Urothelium cell line (cell line): Measurements from ENCODE around the gene COPG2.
"Not testable (repeated sequence)": the region's sequence is repeated elsewhere in the genome, so short reads cannot be mapped to it uniquely, and the experiment has no call there.

Source experiments
- DNase-seq: peaks from one replicate; pipeline ENCODE4 v3.0.0; 2011; ENCODE audit warnings: low spot score, mixed read lengths
- FAIRE-seq: peaks from 2 replicates; lab custom pipeline; 2011; peaks lifted over from hg19 to GRCh38; lab: Jason Lieb, UNC

COPG2 gene, protein sequence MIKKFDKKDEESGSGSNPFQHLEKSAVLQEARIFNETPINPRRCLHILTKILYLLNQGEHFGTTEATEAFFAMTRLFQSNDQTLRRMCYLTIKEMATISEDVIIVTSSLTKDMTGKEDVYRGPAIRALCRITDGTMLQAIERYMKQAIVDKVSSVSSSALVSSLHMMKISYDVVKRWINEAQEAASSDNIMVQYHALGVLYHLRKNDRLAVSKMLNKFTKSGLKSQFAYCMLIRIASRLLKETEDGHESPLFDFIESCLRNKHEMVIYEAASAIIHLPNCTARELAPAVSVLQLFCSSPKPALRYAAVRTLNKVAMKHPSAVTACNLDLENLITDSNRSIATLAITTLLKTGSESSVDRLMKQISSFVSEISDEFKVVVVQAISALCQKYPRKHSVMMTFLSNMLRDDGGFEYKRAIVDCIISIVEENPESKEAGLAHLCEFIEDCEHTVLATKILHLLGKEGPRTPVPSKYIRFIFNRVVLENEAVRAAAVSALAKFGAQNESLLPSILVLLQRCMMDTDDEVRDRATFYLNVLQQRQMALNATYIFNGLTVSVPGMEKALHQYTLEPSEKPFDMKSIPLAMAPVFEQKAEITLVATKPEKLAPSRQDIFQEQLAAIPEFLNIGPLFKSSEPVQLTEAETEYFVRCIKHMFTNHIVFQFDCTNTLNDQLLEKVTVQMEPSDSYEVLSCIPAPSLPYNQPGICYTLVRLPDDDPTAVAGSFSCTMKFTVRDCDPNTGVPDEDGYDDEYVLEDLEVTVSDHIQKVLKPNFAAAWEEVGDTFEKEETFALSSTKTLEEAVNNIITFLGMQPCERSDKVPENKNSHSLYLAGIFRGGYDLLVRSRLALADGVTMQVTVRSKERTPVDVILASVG

DNA sequence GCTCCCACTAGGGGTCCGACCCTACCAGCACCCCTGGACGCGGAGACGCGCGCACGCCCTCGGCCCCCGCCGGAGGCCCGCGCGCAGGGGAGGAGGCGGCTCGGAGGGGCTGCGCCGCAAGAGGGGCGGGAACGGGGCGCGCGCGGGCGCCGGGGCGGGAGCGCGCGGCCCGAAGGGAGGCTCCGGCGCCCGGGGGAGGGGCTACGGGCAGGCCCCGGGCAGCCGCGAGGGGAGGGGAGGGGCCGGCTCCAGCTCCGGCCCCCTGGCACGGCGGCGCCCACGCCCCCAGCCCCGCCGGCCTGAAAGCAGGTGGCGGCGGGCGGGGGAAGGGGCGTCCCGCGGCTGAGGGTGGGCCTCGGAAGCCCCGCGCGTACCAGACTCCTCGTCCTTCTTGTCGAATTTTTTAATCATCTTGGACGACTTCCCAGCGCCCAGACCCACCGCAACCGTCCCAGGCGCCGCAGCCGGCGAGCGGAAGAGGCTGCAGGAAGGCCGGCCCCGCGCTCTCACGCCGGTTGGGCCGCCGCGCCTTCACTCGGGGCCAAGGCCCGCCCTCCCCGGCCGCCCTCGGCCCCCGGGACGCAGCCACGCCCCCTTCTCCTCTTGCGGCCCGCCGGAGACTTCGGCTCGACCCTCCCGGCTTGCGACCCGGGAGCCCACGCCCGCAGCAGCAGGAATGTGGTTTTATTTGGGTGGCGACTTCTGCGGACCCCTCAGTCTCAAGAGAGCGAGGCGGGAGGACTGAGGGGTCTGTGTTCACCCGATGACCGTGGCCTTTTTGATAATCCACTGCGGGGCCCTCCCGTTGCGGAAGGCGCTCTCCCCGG is at the start of gene COPG2:
Gene COPG2, minus strand, starts transcription at position 491 of the 827 bp plus-strand sequence. Its CDS starts 80 bp downstream, at position 411.
- DNase-seq (peak; percentile 94), FAIRE-seq (no peak)

DNA sequence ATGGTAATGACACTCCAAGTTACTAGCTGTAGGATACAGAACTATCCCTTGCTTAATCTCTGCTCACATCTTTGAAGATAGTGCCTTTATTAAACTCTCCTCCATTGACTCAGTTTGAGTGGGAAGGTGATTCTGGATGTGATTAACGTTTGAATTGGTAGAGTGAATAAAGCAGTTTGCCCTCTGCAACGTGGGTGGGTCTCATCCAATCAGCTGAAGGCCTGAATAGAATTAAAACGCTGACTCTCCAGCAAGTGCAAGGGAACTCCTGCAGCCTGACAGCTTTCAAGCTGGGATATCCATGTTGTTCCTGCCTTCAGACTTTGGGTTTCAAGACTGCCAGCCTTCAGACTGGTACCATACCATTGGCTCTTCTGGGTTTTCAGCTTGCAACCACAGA is 43.9 kb upstream of the COPG2 start:
- no peak for DNase-seq
- no peak for FAIRE-seq

DNA sequence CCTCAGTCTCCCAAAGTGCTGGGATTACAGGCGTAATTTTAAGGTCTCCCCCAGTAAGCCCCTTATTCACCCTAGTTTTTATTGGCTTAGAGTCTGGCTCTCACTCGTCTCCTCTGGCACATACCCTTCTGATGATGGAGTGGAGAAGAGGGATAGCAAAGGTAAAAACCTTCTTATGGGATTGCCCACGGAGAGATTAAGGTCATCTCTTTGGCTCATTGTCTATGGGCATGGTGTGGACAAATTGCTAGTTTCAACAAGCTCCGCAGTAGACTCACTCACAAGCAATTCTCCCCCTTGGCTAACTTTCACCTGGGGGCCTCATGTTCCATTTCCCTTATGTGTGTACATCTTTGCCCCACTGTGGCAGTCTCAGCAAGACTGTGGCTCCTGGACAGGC is 40.2 kb upstream of the COPG2 start:
- DNase-seq (no peak), FAIRE-seq (no peak)

DNA sequence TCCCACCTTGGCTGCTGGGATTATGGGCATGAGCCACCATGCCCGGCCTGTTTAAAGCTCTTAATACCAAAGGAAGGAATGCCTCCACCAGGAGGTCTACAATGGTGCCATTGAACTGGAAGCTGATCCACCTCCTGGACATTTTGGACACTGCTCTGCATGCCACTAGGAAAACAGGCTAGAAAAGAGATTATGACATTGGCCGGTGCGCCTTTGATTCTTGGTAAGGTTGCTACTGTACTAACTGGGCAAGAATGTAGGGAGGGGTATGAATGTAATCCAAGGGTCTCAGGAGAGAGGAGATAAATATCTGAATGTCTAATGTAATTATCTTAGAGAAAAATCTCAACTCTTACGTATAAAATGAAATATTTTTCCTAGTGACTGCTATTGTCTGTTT is 39.5 kb upstream of the COPG2 start:
- FAIRE-seq (no peak), DNase-seq (no peak)

DNA sequence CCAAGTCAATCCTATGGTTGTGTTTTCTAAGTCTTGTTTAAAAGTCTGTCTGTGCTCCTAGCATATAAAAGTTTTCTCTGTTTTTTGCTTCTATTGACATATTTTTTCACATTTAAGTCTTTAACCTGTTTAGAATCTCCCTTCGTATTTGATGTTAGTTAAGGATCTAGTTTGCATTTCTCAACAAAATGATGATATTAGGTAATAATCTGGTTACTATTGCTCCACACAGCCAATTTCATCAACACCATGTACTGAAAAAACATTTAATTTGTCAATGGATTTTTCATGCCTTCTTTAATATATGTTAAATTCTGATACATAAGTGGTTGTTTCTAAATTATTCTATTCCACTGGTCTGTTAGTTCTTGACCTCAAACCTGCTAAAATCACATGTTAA is 35.3 kb upstream of the COPG2 start:
- FAIRE-seq (no peak), DNase-seq (no peak)

DNA sequence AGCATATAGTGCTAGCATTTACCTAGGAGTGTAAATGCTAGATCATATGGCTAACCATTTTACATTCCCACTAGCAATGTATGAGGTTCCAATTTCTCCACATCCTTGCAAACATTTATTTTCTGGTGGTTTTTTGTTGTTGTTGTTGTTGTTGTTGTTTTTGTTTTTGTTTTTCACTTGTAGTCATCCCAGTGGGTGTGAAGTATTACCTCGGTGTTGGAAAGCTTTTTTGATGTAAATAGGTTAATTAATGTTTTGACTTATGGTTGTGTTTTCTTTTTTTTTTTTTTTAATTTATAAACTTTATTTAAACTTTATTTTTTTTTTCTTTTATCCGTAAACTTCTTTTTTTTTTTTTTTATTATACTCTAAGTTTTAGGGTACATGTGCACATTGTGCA is 33.1 kb upstream of the COPG2 start:
- FAIRE-seq (no peak), DNase-seq (no peak)

DNA sequence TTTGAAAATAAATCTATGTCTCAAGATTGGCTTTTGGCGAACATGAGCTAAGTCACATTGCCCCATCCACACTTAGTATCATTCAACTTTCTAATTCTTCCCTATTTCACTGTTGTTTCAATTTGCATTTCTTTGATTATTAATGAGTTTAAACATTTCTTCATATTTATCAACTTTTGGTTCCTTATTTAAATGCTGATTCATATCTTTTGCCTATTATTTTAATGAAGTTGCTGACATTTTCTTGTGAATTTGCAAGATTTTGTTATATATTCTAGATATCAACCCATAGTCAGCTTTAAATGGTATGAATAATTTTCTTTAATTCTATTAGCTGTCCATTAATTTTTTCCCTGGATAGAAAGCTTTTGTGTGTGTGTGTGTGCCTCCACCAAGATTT is 32.2 kb upstream of the COPG2 start:
- FAIRE-seq: no peak
- no peak for DNase-seq

DNA sequence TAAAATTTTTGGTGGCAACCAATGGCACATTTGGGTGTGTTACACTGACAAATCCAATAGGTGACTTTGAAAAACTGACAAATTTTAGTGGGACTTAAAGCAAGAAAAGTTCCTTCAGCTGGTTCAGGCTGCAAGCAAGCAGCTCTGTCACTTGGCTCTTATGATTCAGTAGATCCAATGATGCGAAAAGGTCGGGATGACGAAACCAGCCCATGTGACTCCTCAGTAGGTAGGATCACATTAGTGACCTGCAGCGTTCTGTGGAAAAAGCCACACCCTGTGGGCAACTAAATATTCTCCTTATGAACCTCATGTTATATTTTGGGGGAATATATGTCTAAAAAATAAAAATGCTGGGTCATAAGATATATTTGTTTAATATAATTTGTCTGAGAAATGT is 31.1 kb upstream of the COPG2 start:
- no peak for FAIRE-seq
- no peak for DNase-seq

DNA sequence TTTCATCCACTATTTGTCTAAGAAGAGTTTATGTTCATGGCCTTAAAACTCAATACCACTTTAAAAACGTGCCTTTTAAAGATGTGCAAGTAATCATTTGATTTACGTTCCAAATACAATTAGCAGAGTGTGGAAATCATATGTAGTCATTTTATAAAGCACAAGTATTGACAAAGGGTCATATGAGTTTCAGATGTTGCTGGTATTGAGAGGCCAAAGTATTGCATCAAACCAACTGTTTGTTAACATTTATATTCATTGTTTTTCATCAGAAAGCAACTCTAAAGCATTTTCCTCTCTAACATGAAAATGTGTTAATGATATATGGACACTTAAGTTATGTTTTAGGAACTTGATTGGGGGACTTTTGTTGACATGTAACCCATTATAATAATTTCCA is 29.3 kb upstream of the COPG2 start:
- DNase-seq: no peak
- no peak for FAIRE-seq

DNA sequence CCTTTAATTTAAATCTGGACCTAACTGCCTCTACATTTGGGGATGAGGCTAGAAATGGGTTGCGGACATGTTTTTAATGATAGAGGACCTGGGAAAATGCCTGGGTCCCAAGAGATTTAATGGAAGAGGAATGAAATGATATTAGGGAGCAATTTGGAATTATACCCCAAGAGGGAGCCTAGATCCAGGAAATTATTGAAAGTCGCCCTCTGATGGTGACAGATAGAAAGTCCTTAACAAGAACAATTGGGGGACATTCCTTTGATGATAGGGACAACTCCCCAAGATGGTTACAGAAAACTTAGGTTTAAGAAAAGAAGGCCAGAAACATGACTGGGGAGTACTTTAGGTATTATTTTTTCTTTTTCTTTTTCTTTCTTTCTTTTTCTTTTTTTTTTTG is 27.3 kb upstream of the COPG2 start:
- no peak for FAIRE-seq
- peak; percentile 12 for DNase-seq

DNA sequence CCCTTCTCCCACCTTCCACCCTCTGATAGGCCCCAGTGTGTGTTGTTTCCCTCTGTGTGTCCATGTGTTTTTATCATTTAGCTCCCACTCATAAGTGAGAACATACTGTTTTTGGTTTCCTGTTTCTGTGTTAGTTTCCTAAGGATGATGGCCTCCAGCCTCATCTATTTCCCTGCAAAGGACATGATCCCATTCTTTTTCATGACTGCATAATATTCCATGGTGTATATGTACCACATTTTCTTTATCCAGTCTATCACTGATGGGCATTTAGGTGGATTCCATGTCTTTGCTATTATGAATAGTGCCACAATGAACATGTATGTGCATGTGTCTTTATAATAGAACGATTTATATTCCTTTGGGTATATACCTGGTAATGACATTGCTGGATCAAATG is 23.8 kb upstream of the COPG2 start:
- not testable (repeated sequence) for DNase-seq, FAIRE-seq

DNA sequence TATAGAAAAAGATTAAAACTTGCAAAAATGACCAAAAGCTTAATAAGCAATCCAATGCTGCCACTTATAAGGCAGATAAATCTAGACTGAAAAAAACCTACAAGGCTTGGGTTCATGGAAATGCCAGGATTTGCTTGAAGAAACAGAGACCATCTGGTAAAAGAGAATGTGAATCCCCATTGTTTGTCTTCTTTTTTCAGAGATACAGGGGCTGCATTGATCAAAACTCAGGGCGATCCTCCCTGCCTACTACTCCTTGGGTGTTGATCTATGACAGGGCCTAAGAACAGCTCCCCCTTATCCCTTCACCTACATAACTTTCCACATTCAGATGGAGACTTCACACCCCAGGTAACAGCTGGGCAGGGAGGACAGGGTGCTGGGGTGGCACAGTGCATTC is 21.1 kb upstream of the COPG2 start:
- no peak for DNase-seq
- no peak for FAIRE-seq

DNA sequence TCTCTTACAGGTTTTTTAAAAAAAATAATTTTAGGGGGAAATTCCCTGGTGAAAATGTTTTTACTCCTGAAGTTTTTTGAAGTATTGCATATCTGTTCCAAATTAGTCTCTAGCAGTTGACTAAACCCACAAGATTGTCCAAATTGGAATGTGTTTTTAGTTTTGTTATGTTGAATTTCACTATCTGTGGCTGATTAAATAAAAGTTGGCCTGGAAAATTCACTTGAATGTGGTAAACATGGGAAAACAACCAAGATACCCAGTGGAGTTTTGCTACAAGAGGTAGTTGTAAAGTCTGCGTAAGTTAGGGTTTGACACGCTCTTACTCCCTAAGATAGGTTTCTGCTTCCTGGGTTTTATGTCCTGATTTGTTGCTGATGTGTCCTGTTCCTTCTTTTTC is 14.5 kb upstream of the COPG2 start:
- FAIRE-seq (no peak), DNase-seq (no peak)

DNA sequence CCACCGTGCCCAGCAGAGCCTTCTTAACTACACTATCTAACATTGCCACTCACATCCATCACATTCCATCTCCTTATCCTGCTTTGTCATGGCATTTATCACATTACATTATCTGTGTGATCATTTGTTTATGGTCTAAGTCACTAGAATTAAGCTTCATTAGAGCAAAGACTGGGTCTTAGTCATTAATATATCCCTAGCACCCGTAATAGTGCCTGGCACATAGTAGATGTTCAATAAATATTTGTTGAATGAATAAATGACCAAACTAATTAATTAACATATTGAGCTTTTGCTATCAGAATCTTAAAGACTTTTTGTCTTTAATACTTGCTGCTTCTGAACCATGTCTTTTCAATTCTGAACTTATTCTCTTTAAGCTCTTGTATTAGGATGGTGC is 5.9 kb upstream of the COPG2 start:
- FAIRE-seq: no peak
- no peak for DNase-seq

DNA sequence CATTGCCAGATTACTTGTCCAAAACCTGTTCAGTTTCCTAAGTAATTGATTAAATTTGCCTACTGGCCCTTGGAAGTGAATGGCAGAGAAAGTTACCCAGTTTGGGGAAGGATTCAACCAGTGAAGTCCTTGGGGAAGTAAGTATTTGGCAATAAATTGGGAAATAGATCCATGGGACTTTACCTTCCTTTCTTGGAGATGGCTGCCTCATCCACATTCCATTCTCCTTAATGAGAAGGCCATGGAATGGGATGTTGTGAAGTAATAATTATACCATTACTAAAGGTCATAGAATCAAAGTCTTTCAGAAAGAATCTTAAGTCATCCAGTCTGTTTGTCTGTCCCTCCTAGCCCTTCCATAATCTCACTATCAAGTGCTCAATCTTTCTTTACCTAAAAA is 4.5 kb upstream of the COPG2 start:
- no peak for DNase-seq
- no peak for FAIRE-seq

DNA sequence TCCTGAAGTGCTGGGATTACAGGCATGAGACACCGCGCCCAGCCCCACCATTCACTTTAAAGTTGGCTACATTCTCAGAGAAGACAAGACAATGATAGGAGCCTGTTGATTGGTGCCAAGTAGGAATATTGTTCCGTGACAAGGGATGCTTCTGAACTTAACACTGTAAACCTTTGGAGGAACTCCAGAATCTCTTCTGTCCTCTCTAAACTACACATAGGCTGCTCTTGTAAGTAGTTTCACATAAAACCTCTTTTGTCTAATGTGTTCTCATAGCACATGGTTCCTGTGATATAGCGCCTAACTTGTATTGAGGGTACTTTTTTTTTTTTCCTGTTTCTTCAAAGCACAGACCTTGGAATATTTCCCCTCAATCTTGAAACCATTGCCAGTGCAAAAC is 3.6 kb upstream of the COPG2 start:
- DNase-seq (no peak), FAIRE-seq (no peak)

DNA sequence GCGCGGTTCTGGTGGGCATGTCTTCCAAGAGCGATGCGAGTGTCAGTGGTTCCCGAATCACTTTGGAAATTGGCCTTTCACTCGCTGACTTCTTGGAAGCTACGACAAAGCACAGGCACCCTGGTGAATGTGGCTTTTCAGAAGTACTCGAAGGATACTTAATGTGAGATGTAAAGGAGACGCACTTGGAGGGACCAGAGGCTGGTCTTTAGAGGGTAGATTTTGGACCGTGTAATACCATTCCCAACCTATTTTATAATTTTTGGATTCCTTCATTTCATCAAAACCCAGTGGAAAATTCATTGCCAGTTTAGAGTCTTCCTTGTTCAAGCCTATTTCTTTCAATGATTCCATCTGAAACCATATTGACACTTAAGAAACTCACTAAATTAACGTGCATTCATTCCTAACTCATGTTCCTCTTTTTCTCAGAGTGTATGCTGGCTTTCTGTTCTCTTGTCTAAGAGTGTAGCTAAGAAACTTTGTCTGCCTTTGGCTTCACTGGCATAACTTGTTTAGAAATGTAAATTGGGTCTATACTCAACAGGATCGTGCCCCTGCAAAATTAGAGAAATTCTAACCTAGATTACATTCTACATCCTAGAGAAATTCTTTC is 645 bp upstream of the COPG2 start:
- no peak for DNase-seq
- no peak for FAIRE-seq

DNA sequence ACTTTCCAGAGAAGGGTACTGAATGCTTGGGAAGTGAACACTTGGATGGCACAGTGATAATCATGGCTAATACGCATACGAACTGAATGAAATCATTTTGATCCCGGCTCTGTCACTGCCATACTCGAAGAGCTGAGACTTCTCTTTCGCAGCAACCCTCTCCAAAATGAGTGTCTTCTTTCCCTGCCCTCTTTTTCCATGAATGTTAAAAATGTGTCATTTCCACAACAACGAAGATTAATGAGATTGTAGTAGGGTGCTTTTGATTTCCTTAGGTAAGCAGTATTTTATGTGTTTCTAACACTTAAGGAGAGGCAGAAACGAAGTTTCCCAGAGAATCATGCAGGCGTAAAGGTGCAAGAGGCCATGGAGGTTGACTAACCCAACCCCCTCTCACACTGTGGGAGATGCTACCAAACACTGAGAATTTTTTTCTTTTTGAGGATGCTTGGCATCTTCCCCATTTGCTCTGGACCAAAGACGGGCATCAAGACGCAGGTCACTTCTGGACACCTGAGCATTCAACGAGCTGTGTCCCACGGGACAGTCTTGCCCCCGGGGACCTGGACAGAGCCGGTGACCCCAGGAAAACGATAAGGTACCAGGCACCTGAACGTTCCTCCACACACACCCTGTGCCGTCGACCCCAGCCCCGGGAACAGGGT is 823 bp downstream of the COPG2 start:
- FAIRE-seq (no peak), DNase-seq (no peak)

DNA sequence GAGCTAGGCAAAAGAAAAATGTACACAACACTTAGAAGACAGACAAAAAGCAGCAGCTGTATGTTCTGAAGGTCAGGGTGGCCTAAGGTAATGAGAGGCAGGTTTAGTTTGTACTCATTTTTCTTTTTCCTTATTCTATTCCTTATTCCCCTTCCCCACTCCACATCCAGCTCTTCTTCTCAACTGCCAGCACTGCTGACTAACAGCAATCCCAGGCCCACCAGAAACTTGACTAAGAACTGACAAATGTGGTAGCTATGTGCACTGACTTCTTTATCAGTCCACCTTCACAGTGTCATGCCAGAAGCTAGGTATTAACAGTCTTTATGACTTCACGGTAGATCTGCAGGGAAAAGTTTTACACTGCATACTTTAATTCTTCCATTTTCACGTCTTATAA is 6.1 kb downstream of the COPG2 start:
- DNase-seq (no peak), FAIRE-seq (no peak)

DNA sequence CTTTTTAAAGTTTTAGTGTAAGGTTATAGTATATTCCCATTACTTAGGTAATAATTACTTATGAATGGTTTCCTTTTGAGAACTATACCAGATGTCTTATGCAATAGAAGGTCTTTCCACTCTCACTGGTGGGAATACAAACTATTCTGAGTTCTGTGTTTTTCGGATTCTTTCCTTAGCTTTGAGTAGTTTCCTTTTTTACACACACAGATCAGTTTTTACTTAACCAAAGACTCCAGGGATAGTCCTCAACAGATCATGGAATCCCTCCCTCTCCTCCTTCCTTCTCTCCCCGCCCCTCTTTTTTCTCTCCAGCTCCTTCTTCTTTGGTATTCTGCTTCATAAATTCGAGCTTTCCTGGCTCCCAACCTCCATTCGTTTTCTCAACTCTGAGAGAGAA is 13.3 kb downstream of the COPG2 start:
- FAIRE-seq: no peak
- no peak for DNase-seq
